Esophagus squamous epithelium (tissue), 4 donors: Measurements from ENCODE around the gene PEAK1.

Experiments
- POLR2A ChIP-seq, 4 donors: fragments of 450-650 bp; IDR thresholded peaks; one replicate each; pipeline ENCODE4 v1.6.1; 2017; ENCODE audit warnings: antibody characterized with exemption in 4 of 4, mild to moderate bottlenecking in 4 of 4, moderate library complexity in 3 of 4
- TF ChIP-seq, protein P1 (sequence below), 6 experiments: fragments of 450-650 bp in 4 of 6; fragments of 200-600 bp in 2 of 6; sonication (generic) in 2 of 6; IDR thresholded peaks; one replicate each; pipeline ENCODE4 v1.5.1; 2016 to 2019; ENCODE audit warnings: antibody characterized with exemption in 6 of 6, mild to moderate bottlenecking in 4 of 6, moderate library complexity in 4 of 6

DNA sequence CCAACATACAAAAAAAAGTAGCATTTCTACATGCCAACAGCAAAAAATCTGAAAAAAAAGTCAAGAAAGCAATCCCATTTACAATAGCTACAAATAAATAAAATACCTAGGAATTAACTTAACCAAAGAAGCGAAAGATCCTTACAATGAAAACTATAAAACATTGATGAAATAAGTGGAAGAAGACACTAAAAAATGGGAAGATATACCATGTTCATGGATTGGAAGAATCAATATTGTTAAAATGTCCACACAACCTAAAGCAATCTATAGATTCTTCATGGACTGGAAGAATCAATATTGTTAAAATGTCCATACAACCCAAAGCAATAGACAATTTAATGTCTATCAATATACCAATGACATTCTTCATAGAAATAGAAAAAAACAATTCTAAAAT, 21.0 kb downstream of the PEAK1 start:
- TF ChIP-seq POLR2A (IDR thresholded peaks at IDR 0.05): no peak
- TF ChIP-seq, protein P1, sequence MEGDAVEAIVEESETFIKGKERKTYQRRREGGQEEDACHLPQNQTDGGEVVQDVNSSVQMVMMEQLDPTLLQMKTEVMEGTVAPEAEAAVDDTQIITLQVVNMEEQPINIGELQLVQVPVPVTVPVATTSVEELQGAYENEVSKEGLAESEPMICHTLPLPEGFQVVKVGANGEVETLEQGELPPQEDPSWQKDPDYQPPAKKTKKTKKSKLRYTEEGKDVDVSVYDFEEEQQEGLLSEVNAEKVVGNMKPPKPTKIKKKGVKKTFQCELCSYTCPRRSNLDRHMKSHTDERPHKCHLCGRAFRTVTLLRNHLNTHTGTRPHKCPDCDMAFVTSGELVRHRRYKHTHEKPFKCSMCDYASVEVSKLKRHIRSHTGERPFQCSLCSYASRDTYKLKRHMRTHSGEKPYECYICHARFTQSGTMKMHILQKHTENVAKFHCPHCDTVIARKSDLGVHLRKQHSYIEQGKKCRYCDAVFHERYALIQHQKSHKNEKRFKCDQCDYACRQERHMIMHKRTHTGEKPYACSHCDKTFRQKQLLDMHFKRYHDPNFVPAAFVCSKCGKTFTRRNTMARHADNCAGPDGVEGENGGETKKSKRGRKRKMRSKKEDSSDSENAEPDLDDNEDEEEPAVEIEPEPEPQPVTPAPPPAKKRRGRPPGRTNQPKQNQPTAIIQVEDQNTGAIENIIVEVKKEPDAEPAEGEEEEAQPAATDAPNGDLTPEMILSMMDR (IDR thresholded peaks at IDR 0.05): no peak
